Choroid plexus epithelial cell (primary cell): ENCODE measurements around the gene TLE3.

Source experiments
- DNase-seq: peaks from one replicate; pipeline ENCODE4 v3.0.0-alpha.2; 2010; ENCODE audit warnings: low read depth
- H3K4me3 ChIP-seq: 2 replicates; pipeline ENCODE4 v1.5.1; 2011; ENCODE audit warnings: low read depth, mild to moderate bottlenecking, control low read depth, low read length, moderate library complexity
- TF ChIP-seq, protein P1 (sequence below): conservative IDR thresholded peaks from 2 replicates; pipeline ENCODE4 v1.5.1; 2011; ENCODE audit warnings: low read depth, mild to moderate bottlenecking, control low read depth, inconsistent platforms, low read length, moderate library complexity

The TLE3 gene

GRCh38 chr15:70057931-70058641 is 39.6 kb downstream of the TLE3 start:
- TF ChIP-seq, protein P1, sequence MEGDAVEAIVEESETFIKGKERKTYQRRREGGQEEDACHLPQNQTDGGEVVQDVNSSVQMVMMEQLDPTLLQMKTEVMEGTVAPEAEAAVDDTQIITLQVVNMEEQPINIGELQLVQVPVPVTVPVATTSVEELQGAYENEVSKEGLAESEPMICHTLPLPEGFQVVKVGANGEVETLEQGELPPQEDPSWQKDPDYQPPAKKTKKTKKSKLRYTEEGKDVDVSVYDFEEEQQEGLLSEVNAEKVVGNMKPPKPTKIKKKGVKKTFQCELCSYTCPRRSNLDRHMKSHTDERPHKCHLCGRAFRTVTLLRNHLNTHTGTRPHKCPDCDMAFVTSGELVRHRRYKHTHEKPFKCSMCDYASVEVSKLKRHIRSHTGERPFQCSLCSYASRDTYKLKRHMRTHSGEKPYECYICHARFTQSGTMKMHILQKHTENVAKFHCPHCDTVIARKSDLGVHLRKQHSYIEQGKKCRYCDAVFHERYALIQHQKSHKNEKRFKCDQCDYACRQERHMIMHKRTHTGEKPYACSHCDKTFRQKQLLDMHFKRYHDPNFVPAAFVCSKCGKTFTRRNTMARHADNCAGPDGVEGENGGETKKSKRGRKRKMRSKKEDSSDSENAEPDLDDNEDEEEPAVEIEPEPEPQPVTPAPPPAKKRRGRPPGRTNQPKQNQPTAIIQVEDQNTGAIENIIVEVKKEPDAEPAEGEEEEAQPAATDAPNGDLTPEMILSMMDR = no peak
- no peak for DNase-seq
- no peak overlapping the region for H3K4me3 ChIP-seq

GRCh38 chr15:70056091-70056680 is 41.5 kb downstream of the TLE3 start:
- DNase-seq = no peak
- TF ChIP-seq, protein P1 = no peak
- no peak overlapping the region for H3K4me3 ChIP-seq

DNA sequence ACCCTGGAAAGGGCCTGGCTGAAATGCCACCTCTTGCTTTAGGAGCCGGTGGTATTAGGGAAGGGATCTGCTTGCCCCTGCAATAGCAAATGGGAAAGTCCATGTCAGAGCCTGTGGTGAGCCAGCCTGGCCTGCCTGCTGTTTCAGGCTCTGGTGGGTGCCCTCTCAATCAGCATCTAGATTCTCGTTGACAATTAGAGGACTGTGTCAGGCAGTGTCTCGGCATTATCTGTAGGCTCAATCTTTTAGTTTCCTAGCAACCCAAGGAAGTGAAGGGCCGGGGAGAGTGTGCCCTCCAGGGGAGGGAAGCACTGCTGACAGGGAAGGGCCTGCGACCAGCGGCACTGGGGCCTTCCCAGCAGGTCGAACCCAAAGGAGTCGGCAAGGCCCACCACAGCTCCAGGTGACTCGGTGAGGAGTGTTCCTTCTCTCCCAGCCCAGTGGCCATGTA is 42.1 kb downstream of the TLE3 start:
- DNase-seq = no peak
- TF ChIP-seq, protein P1 = no peak

DNA sequence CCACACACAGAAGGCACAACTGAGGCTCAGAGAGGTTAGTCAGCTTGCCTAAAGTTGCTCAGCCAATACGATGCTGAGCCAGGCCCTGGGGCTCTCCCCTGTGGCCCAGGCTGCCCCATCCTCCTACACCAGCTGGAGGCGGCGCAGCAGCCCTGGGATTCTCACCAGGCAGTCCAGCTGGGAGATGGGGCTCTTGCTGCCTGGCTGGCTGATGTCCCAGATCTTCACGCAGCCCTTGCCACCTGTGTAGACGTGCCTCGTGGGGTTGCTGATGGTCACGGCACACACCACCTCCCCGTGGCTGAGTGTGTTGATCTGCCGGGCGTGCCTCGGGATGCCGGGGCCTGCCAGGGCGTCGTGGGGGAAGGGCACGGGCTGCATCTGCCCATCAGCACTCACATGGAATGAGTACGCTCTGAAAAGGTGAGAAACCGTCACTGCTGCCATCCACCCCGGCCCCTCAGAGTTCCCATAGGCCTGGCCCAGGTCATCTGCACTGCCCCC is 42.8 kb downstream of the TLE3 start:
- TF ChIP-seq, protein P1 = no peak
- DNase-seq = no peak
- no peak overlapping the region for H3K4me3 ChIP-seq

More for the DNA sequence above, 42.1 kb downstream of the TLE3 start:
- H3K4me3 ChIP-seq = no peak overlapping the region

- DNase-seq = no peak
- TF ChIP-seq, protein P1 = no peak
- H3K4me3 ChIP-seq = no peak overlapping the region
Measured at GRCh38 chr15:70054366-70054765, 43.4 kb downstream of the TLE3 start.

- TF ChIP-seq, protein P1 = no peak
- no peak for DNase-seq
- H3K4me3 ChIP-seq = no peak overlapping the region
Measured at GRCh38 chr15:70053716-70054229, 43.9 kb downstream of the TLE3 start.
